ENCODE measurements around the gene SNAPIN. TPM values are rescaled to one million over a fixed set of nuclear protein-coding genes. Genes with fewer than 3 reads are reported as not detected.

Gene SNAPIN
- total and polyA plus RNA-seq, 2 experiments from 2014 or later = 56.1 to 113 TPM

DNA sequence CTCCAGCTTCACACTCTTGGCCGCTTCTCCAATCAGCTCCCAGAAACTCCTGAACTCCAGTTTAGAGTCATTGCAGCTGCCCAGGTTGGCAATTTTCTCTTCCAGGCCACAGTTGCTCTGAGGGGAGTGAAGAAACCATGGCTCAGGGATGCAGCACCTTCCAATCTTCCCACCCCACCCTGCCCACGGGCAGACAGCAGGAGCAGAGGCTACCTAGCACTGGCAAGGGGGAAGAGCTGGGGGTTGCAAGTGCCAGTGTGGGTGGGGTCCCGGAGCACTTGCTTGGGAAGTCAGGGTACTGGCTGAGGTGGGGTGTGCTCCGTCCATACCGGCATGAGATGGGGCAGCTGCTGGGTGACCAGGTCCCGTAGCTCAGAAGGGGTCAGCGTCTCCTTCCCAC is 43.6 kb upstream of the SNAPIN start:
- no peaks in the 10 kb centered on the region for H3K9me3 ChIP-seq (ENCODE audit: low read depth)
- no peak overlapping the region for H3K4me3 ChIP-seq
- no peaks in the 10 kb centered on the region for H3K36me3 ChIP-seq
- DNase-seq (ENCODE audit: low read depth in 1 of 2, low spot score in 1 of 2) = no peak
- peaks cover 21% of the 10 kb centered on the region for H3K4me1 ChIP-seq (ENCODE audit: low read depth)
- no peak overlapping the region for H3K27ac ChIP-seq
- TF ChIP-seq, protein P1, sequence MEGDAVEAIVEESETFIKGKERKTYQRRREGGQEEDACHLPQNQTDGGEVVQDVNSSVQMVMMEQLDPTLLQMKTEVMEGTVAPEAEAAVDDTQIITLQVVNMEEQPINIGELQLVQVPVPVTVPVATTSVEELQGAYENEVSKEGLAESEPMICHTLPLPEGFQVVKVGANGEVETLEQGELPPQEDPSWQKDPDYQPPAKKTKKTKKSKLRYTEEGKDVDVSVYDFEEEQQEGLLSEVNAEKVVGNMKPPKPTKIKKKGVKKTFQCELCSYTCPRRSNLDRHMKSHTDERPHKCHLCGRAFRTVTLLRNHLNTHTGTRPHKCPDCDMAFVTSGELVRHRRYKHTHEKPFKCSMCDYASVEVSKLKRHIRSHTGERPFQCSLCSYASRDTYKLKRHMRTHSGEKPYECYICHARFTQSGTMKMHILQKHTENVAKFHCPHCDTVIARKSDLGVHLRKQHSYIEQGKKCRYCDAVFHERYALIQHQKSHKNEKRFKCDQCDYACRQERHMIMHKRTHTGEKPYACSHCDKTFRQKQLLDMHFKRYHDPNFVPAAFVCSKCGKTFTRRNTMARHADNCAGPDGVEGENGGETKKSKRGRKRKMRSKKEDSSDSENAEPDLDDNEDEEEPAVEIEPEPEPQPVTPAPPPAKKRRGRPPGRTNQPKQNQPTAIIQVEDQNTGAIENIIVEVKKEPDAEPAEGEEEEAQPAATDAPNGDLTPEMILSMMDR (IDR thresholded peaks at IDR 0.05; ENCODE audit: low read depth, low read length) = no peak
- no peaks in the 10 kb centered on the region for H3K27me3 ChIP-seq

DNA sequence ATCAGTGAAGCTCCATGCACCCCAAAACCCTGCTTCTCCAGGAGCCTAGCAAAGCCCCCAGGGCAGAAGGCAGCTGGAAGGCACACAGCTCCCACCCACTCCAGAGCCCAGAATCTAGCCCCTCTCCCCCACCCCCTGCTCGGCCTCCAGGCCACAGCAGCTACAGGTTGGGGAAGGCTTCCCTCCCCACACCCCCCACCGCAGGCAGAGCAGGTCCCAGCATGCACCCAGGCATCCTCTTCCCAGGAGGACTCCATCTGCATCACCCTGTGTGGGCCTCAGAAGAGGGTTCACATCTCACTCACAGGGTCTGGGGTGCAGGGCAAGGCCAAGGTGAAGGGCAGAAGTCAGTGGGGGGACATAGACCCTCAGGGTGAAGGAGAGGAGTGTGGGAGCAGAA is 43.1 kb upstream of the SNAPIN start:
- H3K36me3 ChIP-seq = no peaks in the 10 kb centered on the region
- TF ChIP-seq, protein P1 (IDR thresholded peaks at IDR 0.05; ENCODE audit: low read depth, low read length) = no peak
- H3K27ac ChIP-seq = no peak overlapping the region
- no peak overlapping the region for H3K4me3 ChIP-seq
- DNase-seq (ENCODE audit: low read depth in 1 of 2, low spot score in 1 of 2) = no peak
- H3K9me3 ChIP-seq (ENCODE audit: low read depth) = no peaks in the 10 kb centered on the region
- peaks cover 16% of the 10 kb centered on the region for H3K4me1 ChIP-seq (ENCODE audit: low read depth)
- no peaks in the 10 kb centered on the region for H3K27me3 ChIP-seq

- Histone ChIP-seq H3K9me3 (ENCODE audit: low read depth) (no peaks in the 10 kb centered on the region), H3K4me1 (ENCODE audit: low read depth) (peaks cover 13% of the 10 kb centered on the region), H3K27ac (no peak within 1 kb of the TSS), H3K36me3 (no peaks in the 10 kb centered on the region), H3K27me3 (no peaks in the 10 kb centered on the region), H3K4me3 (no peak within 1 kb of the TSS)
- no peak for DNase-seq (ENCODE audit: low read depth in 1 of 2, low spot score in 1 of 2)
- TF ChIP-seq, protein P1 (IDR thresholded peaks at IDR 0.05; ENCODE audit: low read depth, low read length) = no peak
Observed at GRCh38 chr1:153616144-153616916, 42.2 kb upstream of the SNAPIN start, which contains the start of gene S100A14. Gene S100A14, minus strand, starts transcription at chr1:153616325. Its CDS starts 467 bp downstream, at chr1:153615858.

DNA sequence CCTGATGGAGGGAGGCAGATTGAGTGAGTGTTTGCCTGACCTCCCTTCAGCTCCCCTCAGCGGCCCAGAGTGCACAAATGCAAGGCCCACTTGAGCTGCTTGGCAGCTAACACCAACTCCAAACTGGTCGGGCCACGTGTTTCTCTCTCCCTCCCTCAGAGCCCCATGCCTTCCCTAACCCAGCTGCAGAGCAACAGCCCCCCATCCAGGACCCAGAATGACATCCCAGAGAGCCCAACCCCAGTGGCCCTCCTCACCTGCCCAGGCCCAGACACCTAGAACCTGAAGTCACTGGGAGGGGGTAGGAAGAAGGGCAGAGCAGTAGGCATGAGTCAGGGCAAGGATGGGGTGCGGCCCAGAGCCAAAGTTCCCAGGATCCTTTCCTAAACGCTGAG is 41.6 kb upstream of the SNAPIN start:
- no peak overlapping the region for H3K27ac ChIP-seq
- H3K4me1 ChIP-seq (ENCODE audit: low read depth) = peaks cover 13% of the 10 kb centered on the region
- DNase-seq (ENCODE audit: low read depth in 1 of 2, low spot score in 1 of 2) = peak in 1 of 2 donors; percentile 40
- H3K4me3 ChIP-seq = no peak overlapping the region
- H3K9me3 ChIP-seq (ENCODE audit: low read depth) = no peaks in the 10 kb centered on the region
- no peaks in the 10 kb centered on the region for H3K36me3 ChIP-seq
- no peaks in the 10 kb centered on the region for H3K27me3 ChIP-seq
- TF ChIP-seq, protein P1 (IDR thresholded peaks at IDR 0.05; ENCODE audit: low read depth, low read length) = no peak

- Histone ChIP-seq H3K4me1 (ENCODE audit: low read depth) (peaks cover 5% of the 10 kb centered on the region), H3K9me3 (ENCODE audit: low read depth) (no peaks in the 10 kb centered on the region), H3K36me3 (no peaks in the 10 kb centered on the region), H3K27me3 (no peaks in the 10 kb centered on the region), H3K27ac (no peak overlapping the region), H3K4me3 (no peak overlapping the region)
- TF ChIP-seq, protein P1 (IDR thresholded peaks at IDR 0.05; ENCODE audit: low read depth, low read length) = no peak
- no peak for DNase-seq (ENCODE audit: low read depth in 1 of 2, low spot score in 1 of 2)
Observed at GRCh38 chr1:153617663-153618062, 40.8 kb upstream of the SNAPIN start.

All from cardiac muscle cell (in vitro differentiated cells and primary cell).